A549 (cell line): ENCODE results near the gene STRADB.

Experiments
- CTCF ChIP-seq: fragments of >200 bp; sonication (Bioruptor Twin); formaldehyde crosslinking; IDR thresholded peaks from 3 replicates; pipeline ENCODE4 v1.5.1; 2016
- HMGXB4 ChIP-seq: fragments of 250-450 bp; sonication (Bioruptor Pico); IDR thresholded peaks from 2 replicates; pipeline ENCODE4 v1.5.0; 2021; ENCODE audit warnings: mild to moderate bottlenecking, moderate library complexity, borderline replicate concordance
- JUN ChIP-seq, 2 experiments: fragments of >200 bp; sonication (Bioruptor Twin); formaldehyde crosslinking; IDR thresholded peaks; 2 replicates in 1 of 2; 3 replicates in 1 of 2; pipeline ENCODE4 v1.6.1; 2016 to 2017
- MAZ ChIP-seq: fragments of 150-350 bp; IDR thresholded peaks from 2 replicates; pipeline ENCODE4 v1.6.1; 2014; ENCODE audit warnings: antibody characterized with exemption, low read depth, low read length, borderline replicate concordance
- PBX3 ChIP-seq: IDR thresholded peaks from 2 replicates; pipeline ENCODE4 v1.6.1; 2012
- POLR2AphosphoS2 ChIP-seq: conservative IDR thresholded peaks from 2 replicates; pipeline ENCODE4 v1.6.1; 2012; ENCODE audit warnings: low read length, improper control_type of control experiment, inconsistent platforms
- SREBF2 ChIP-seq: fragments of 450-650 bp; IDR thresholded peaks from 2 replicates; pipeline ENCODE4 v1.6.1; 2014; ENCODE audit warnings: mild to moderate bottlenecking, moderate library complexity
- USF2 ChIP-seq: fragments of 450-650 bp; IDR thresholded peaks from 2 replicates; pipeline ENCODE4 v1.6.1; 2014; ENCODE audit warnings: antibody characterized with exemption

GRCh38 chr2:201440182-201440581 is 11.4 kb upstream of the STRADB start:
- TF ChIP-seq HMGXB4 (CRISPR knock-in tag) (no peak), CTCF (no peak), USF2 (no peak), SREBF2 (no peak), JUN (IDR thresholded peaks at IDR 0.05) (no peak), MAZ (no peak), POLR2AphosphoS2 (no peak), PBX3 (no peak)
